ENCODE results near the gene THRA.
A peak's percentile ranks its signal among the peaks of the same experiment; 100 is the strongest.

DNA sequence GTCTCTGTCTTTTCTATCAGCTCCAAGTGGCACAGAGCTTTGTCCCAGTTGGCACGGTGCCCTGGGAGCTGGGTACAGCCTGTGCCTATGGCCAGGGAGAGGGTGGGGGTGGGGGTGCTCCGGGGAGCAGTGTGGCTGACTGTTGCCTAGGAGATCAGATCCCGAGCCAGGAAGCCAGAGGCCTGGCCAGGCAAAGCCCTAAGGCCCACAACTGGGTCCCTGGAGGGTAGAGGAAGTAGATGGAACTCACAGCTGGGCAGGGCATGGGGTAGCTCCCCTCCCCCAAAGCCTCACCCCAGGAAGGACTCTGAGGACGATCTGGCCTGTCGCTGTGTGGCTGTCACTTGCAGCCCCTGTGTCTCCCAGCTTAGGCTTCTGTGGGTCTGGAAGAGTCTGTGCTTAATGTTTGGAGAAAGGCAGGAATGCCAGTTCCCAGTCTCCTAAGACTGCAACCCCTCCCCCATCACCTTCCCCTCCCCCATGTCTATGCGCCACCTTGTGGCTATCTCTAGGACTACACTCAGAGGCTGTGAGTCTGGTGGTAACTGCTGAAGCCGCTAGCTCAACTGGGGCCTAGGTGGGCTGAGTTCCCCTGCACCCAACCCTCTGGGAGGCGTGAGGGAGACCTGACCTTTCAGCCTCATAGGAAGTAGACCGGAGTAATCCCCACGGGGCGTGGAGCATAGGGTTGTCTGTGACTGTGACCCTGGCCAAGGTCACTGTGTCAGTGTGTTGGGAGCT, 12.6 kb downstream of the THRA start:
- peak; percentile 80 for TF ChIP-seq CTCF (conservative IDR thresholded peaks at IDR 0.05)
- no peak for TF ChIP-seq EZH2 (IDR thresholded peaks at IDR 0.05; ENCODE audit: low read depth)
